Prostate gland (tissue), 2 donors: ENCODE data around the gene TNRC6C. TPM values are rescaled to one million over a fixed set of nuclear protein-coding genes. Genes with fewer than 3 reads are reported as not detected.

Experiments
- DNase-seq: peaks from one replicate; pipeline ENCODE4 v3.0.0-alpha.2; 2019; ENCODE audit warnings: low spot score
- H3K27ac ChIP-seq, 2 donors: fragments of 200-600 bp; sonication (generic); 2 replicates each; pipeline ENCODE4 v1.5.1; 2017 to 2019
- H3K27me3 ChIP-seq: fragments of 200-600 bp; sonication (generic); replicated peaks from 2 replicates; pipeline ENCODE4 v1.5.1; 2019; ENCODE audit not compliant: insufficient read depth
- H3K36me3 ChIP-seq, 2 donors: fragments of 200-600 bp; sonication (generic); 1 replicate in 1 of 2; 2 replicates in 1 of 2; pipeline versions ENCODE4 v1.5.1 to v1.8.1; 2017 to 2019
- H3K4me1 ChIP-seq: fragments of 200-600 bp; sonication (generic); replicated peaks from 2 replicates; pipeline ENCODE4 v1.5.1; 2019
- H3K4me3 ChIP-seq, 2 donors: fragments of 200-600 bp; sonication (generic); 2 replicates each; pipeline ENCODE4 v1.5.1; 2017 to 2019
- H3K9me3 ChIP-seq: fragments of 200-600 bp; sonication (generic); 2 replicates; pipeline ENCODE4 v1.5.1; 2017
- CTCF ChIP-seq, 4 experiments: fragments of 200-600 bp in 2 of 4; fragments of 450-650 bp in 2 of 4; sonication (generic) in 2 of 4; IDR thresholded peaks; 1 replicate in 3 of 4; 2 replicates in 1 of 4; pipeline ENCODE4 v1.5.1; 2016 to 2019; ENCODE audit warnings: antibody characterized with exemption in 4 of 4, mild to moderate bottlenecking in 2 of 4, moderate library complexity in 2 of 4
- POLR2A ChIP-seq: fragments of 450-650 bp; IDR thresholded peaks from one replicate; pipeline ENCODE4 v1.6.1; 2016; ENCODE audit warnings: antibody characterized with exemption, mild to moderate bottlenecking
- POLR2AphosphoS5 ChIP-seq: sonication (generic); formaldehyde crosslinking; IDR thresholded peaks from one replicate; pipeline ENCODE4 v1.6.1; 2017; ENCODE audit warnings: antibody characterized with exemption
- WGBS: methylation state at CpG from one replicate; pipeline ENCODE4 v1.1.5; 2018; 5-methylcytosine and 5-hydroxymethylcytosine counted together
- intact Hi-C: fragments of 100-400 bp; cut with DNase I; formaldehyde crosslinking; loops from one replicate; pipeline ENCODE4 v1.14.2; 2022
- total RNA-seq, 2 donors: library from RNA; depleted of rRNA; stranded (reverse); fragments of >200 nt; gene quantifications; one replicate each; pipeline ENCODE4 v1.1.0, GENCODE V29; 2016

Gene TNRC6C
- total RNA-seq, 2 donors from 2014 or later, result 15.5 to 29.7 TPM

GRCh38 chr17:78131172-78132083, 172.9 kb downstream of the TNRC6C start:
- H3K27ac ChIP-seq, result peak overlapping the region in 1 of 2 donors; percentile 4

GRCh38 chr17:78132084-78132676, 173.7 kb downstream of the TNRC6C start:
- Histone ChIP-seq H3K36me3 (no peaks in the 10 kb centered on the region), H3K27me3 (no peaks in the 10 kb centered on the region), H3K4me1 (peaks cover 4% of the 10 kb centered on the region), H3K4me3 (peak overlapping the region; percentile 13 to 27), H3K9me3 (no peaks in the 10 kb centered on the region), H3K27ac (peak overlapping the region; percentile 4 to 27)
- 37% methylated on average over 26 of the region's 38 CpGs for WGBS
- intact Hi-C loops, result no loop called here
- TF ChIP-seq CTCF (IDR thresholded peaks at IDR 0.05) (no peak), POLR2A (peak; percentile 63)
- DNase-seq, result peak; percentile 49

More at GRCh38 chr17:78131172-78132083, 172.9 kb downstream of the TNRC6C start:
- no peaks in the 10 kb centered on the region for H3K27me3 ChIP-seq
- intact Hi-C loops, result no loop called here
- DNase-seq, result no peak
- WGBS, result 30% methylated on average over 52 of the region's 74 CpGs
- peaks cover 10% of the 10 kb centered on the region for H3K4me1 ChIP-seq
- H3K4me3 ChIP-seq, result peak overlapping the region; percentile 13 to 27
- H3K36me3 ChIP-seq, result no peaks in the 10 kb centered on the region
- no peaks in the 10 kb centered on the region for H3K9me3 ChIP-seq
- TF ChIP-seq POLR2AphosphoS5 (no peak), POLR2A (no peak), CTCF (IDR thresholded peaks at IDR 0.05) (no peak)

DNA sequence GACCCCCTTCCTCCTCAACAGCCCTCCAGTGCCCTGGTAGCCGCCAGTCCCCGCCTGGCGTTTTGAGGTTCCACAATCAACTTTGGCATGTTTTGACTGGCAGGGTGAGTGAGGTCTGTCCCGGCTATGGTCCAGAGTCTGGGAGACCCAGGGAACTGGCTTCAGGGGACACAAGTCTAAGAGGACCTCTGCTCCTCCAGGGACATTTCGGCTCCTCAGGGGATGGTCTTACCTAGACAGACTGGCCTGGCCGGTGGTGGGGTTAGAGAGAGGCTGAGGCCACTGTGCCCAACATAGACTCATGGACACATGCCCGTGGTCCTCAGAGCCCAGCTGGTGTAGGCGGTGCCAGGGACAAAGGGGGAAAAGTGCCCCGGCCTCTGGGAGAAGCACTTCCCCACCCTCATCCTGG, 174.3 kb downstream of the TNRC6C start:
- H3K27me3 ChIP-seq, result no peaks in the 10 kb centered on the region
- TF ChIP-seq POLR2A, result no peak
- TF ChIP-seq CTCF (IDR thresholded peaks at IDR 0.05), result no peak
- TF ChIP-seq POLR2AphosphoS5, result no peak
- no peaks in the 10 kb centered on the region for H3K4me1 ChIP-seq
- DNase-seq, result no peak
- no peaks in the 10 kb centered on the region for H3K36me3 ChIP-seq
- H3K4me3 ChIP-seq, result no peak overlapping the region
- intact Hi-C loops, result no loop called here
- 77% methylated on average over 9 of the region's 9 CpGs for WGBS
- no peaks in the 10 kb centered on the region for H3K9me3 ChIP-seq
- H3K27ac ChIP-seq, result no peak overlapping the region

DNA sequence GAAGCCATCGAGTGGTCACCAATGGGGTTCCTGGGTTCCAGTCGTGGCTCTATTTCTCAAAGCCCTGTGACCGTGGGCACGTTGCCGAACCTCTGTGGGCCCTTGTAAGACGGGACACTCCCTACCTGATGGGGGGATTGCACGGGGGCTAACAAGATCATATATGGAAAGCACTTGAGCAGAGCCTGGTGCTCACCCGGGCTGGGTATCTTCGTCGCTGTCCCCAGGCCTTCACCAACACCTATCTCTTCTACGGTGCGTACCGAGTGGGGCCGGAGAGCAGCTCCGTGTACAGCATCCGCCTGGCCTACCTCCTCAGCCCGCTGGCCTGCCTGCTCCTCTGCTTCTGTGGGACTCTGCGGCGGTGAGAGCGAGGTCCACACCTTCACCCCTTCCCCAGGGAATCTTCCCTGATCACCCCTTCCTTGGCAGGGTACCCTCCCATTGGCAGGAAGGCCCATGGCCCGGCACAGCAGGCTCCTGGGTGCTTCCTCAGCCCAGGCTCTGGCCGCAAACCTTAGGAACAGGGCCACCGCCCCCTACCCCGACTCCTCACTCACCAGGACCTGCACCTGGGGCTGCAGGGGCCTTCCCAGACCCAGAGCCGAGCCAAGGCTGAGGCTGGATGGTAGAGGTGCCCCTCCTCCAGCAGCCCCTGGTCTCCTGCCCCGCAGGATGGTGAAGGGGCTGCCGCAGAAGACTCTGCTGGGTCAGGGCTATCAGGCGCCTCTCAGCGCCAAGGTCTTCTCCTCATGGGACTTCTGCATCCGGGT, 174.9 kb downstream of the TNRC6C start:
- intact Hi-C loops, result no loop called here
- Histone ChIP-seq H3K4me1 (no peaks in the 10 kb centered on the region), H3K4me3 (no peak overlapping the region), H3K36me3 (no peaks in the 10 kb centered on the region), H3K27me3 (no peaks in the 10 kb centered on the region), H3K27ac (no peak overlapping the region), H3K9me3 (no peaks in the 10 kb centered on the region)
- no peak for DNase-seq
- WGBS, result 93% methylated on average over 29 of the region's 30 CpGs
- TF ChIP-seq CTCF (IDR thresholded peaks at IDR 0.05) (no peak), POLR2AphosphoS5 (no peak), POLR2A (no peak)
